Endothelial cell of umbilical vein (primary cell): ENCODE results near the gene PTPRD. TPM values are rescaled to one million over a fixed set of nuclear protein-coding genes. Genes with fewer than 3 reads are reported as not detected.

Experiments used
- BruUV-seq: library from RNA; stranded (reverse); fragments of 400-500 nt; replicated peaks from 2 replicates; lab custom pipeline; 2021; lab: Mats Ljungman, UMichigan
- CTCF ChIA-PET: fragments of 300-600, 350-600 bp; sonication (Branson Sonifier 250); formaldehyde crosslinking; loops from one replicate; lab custom pipeline; 2021; ENCODE audit warnings: antibody characterized with exemption, inconsistent platforms; lab: Charles Lee
- POLR2A ChIA-PET: fragments of 300-600, 350-600 bp; sonication (Branson Sonifier 250); formaldehyde crosslinking; loops from one replicate; lab custom pipeline; 2021; ENCODE audit warnings: antibody characterized with exemption, inconsistent platforms; lab: Charles Lee
- DNase-seq: peaks from one replicate; pipeline ENCODE4 v3.0.0-alpha.2; 2011; ENCODE audit warnings: low read depth, low spot score
- FAIRE-seq: peaks from 2 replicates; lab custom pipeline; 2011; peaks lifted over from hg19 to GRCh38; lab: Jason Lieb, UNC
- H2AFZ ChIP-seq: 2 replicates; pipeline ENCODE4 v1.6.0; 2012; ENCODE audit warnings: low read depth, low read length, control low read depth, inconsistent platforms
- H3K27ac ChIP-seq: 2 replicates; pipeline ENCODE4 v1.5.1; 2011; ENCODE audit warnings: low read depth, mild to moderate bottlenecking, control low read depth, low read length, moderate library complexity; ENCODE audit not compliant: insufficient read depth
- H3K27me3 ChIP-seq, 2 experiments: 2 replicates each; pipeline versions ENCODE4 v1.6.0 to v1.6.1; 2011; ENCODE audit warnings: low read length in 2 of 2, mixed read lengths in 1 of 2; ENCODE audit not compliant: control insufficient read depth in 2 of 2, insufficient read depth in 2 of 2
- H3K36me3 ChIP-seq, 2 experiments: 2 replicates in 1 of 2; 3 replicates in 1 of 2; pipeline ENCODE4 v1.5.1; 2011; ENCODE audit warnings: low read length in 2 of 2, mild to moderate bottlenecking in 1 of 2, moderate library complexity in 1 of 2; ENCODE audit not compliant: control insufficient read depth in 2 of 2, insufficient read depth in 2 of 2; ENCODE audit errors: extremely low read depth in 1 of 2
- H3K4me1 ChIP-seq: 3 replicates; pipeline ENCODE4 v1.5.1; 2011; ENCODE audit warnings: mild to moderate bottlenecking, low read length; ENCODE audit not compliant: control insufficient read depth, insufficient read depth; ENCODE audit errors: extremely low read depth
- H3K4me2 ChIP-seq: 2 replicates; pipeline ENCODE4 v1.6.1; 2011; ENCODE audit warnings: low read length, control low read depth, mixed read lengths; ENCODE audit not compliant: insufficient read depth
- H3K4me3 ChIP-seq, 3 experiments: fragments of 200-600 bp in 1 of 3; sonication (generic), shearing (Covaris generic) in 1 of 3; replicated peaks in 1 of 3; 2 replicates each; pipeline ENCODE4 v1.5.1; 2011 to 2016; ENCODE audit warnings: control low read depth in 3 of 3, low read length in 3 of 3, mild to moderate bottlenecking in 2 of 3, inconsistent platforms in 1 of 3, low read depth in 1 of 3, moderate library complexity in 1 of 3; ENCODE audit not compliant: insufficient read depth in 1 of 3
- H3K79me2 ChIP-seq: 2 replicates; pipeline ENCODE4 v1.6.0; 2012; ENCODE audit warnings: low read length, inconsistent platforms; ENCODE audit not compliant: control insufficient read depth, insufficient read depth
- H3K9ac ChIP-seq: replicated peaks from 2 replicates; pipeline ENCODE3; 2011; ENCODE audit warnings: low read length, control low read depth; ENCODE audit not compliant: insufficient read depth; ENCODE audit errors: extremely low read depth
- H3K9me1 ChIP-seq: replicated peaks from 3 replicates; pipeline ENCODE4 v1.6.0; 2011; ENCODE audit warnings: mild to moderate bottlenecking, low read length; ENCODE audit not compliant: control insufficient read depth, insufficient read depth; ENCODE audit errors: extremely low read depth
- H3K9me3 ChIP-seq: replicated peaks from 2 replicates; pipeline ENCODE4 v1.5.1; 2012; ENCODE audit warnings: low read length, inconsistent platforms; ENCODE audit not compliant: control insufficient read depth, insufficient read depth
- H4K20me1 ChIP-seq: replicated peaks from 2 replicates; pipeline ENCODE3; 2011; ENCODE audit warnings: mild to moderate bottlenecking, low read length; ENCODE audit not compliant: control insufficient read depth, insufficient read depth; ENCODE audit errors: extremely low read depth
- EZH2 ChIP-seq: IDR thresholded peaks from 2 replicates; pipeline ENCODE4 v1.6.1; 2012; ENCODE audit warnings: borderline replicate concordance, low read depth, mild to moderate bottlenecking, moderate library complexity, low read length, inconsistent platforms; ENCODE audit not compliant: severe bottlenecking
- FOS ChIP-seq: IDR thresholded peaks from 2 replicates; pipeline ENCODE4 v1.6.1; 2011; ENCODE audit warnings: mild to moderate bottlenecking, low read length, moderate library complexity, borderline replicate concordance; ENCODE audit not compliant: insufficient read depth
- GATA2 ChIP-seq: IDR thresholded peaks from 2 replicates; pipeline ENCODE4 v1.7.0; 2011; ENCODE audit warnings: low read depth, mild to moderate bottlenecking, moderate library complexity, mixed read lengths, low read length; ENCODE audit not compliant: insufficient read length, insufficient read depth
- JUN ChIP-seq: IDR thresholded peaks from 2 replicates; pipeline ENCODE4 v1.6.1; 2011; ENCODE audit warnings: borderline replicate concordance, low read depth; ENCODE audit not compliant: insufficient read length, insufficient read depth
- MYC ChIP-seq: IDR thresholded peaks from one replicate; pipeline ENCODE4 v1.6.1; 2011; ENCODE audit warnings: mild to moderate bottlenecking, low read depth, low read length
- POLR2A ChIP-seq: IDR thresholded peaks from 2 replicates; pipeline ENCODE4 v1.6.1; 2012; ENCODE audit warnings: low read depth, mild to moderate bottlenecking, control low read depth, low read length
- POLR2AphosphoS5 ChIP-seq: IDR thresholded peaks from 2 replicates; pipeline ENCODE4 v1.6.1; 2012; ENCODE audit warnings: low read depth, mild to moderate bottlenecking, control low read depth, low read length, moderate library complexity; ENCODE audit not compliant: insufficient read depth
- dilution Hi-C: fragments of 300-500 bp; cut with MboI; formaldehyde crosslinking; loops from one replicate; pipeline ENCODE4 v1.15.0; 2019; ENCODE audit warnings: low sequenced_read_pairs; ENCODE audit not compliant: extremely low pct_ligation_motif_present
- intact Hi-C: fragments of 100-400 bp; cut with micrococcal nuclease; formaldehyde crosslinking; loops from one replicate; pipeline ENCODE4 v1.10.0; 2022
- polyA plus RNA-seq, 4 experiments: library from polyadenylated mRNA; depleted of rRNA in 3 of 4; stranded (reverse) in 3 of 4; unstranded in 1 of 4; fragments of >200 nt; gene quantifications; 2 replicates each; pipeline versions ENCODE4 v1.2.1 to v1.2.3, GENCODE V29; 2011 to 2012; ENCODE audit warnings: missing spikeins in 1 of 4
- total RNA-seq: library from RNA; stranded (reverse); gene quantifications from 2 replicates; pipeline ENCODE4 v1.2.3, GENCODE V29; 2021
- TF ChIP-seq, protein P1 (sequence below), 2 donors: IDR thresholded peaks; 1 replicate in 1 of 2; 2 replicates in 1 of 2; pipeline ENCODE4 v1.5.1; 2011; ENCODE audit warnings: low read length in 2 of 2, mild to moderate bottlenecking in 2 of 2, moderate library complexity in 2 of 2, control low read depth in 1 of 2, inconsistent platforms in 1 of 2, low read depth in 1 of 2; ENCODE audit not compliant: insufficient read depth in 1 of 2; ENCODE audit errors: extremely low read depth in 1 of 2
- TF ChIP-seq, protein P2 (sequence below): IDR thresholded peaks from 2 replicates; pipeline ENCODE4 v1.6.1; 2011; ENCODE audit not compliant: insufficient read depth, insufficient read length

PTPRD gene
- total and polyA plus RNA-seq, 2 donors (not counting 3 experiments of a cell fraction or from before 2014, with no cell fraction given): 5.5 to 5.7 TPM

DNA sequence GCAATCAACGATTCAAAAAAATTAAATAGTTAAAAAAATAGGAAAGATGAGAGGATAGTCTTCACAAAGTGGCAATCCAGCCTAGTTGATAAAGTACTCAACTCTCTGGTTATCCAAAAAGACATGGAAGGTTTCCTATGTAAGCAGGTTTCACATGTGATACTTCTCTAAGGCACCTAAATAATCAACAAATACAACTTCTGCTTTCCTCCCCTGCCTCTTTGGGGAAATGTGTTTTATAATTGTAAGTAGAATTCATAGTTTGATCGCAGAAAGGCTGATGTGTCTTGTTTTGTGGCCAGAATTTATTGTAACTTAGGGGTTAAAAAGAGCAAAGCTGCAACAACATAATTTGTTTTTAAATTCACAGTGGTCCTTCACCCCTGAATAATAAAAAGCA is 1957.7 kb downstream of the PTPRD start:
- no TSS peak for BruUV-seq
- Histone ChIP-seq H4K20me1 (no peaks in the 10 kb centered on the region), H3K36me3 (no peaks in the 10 kb centered on the region), H3K27me3 (no peaks in the 10 kb centered on the region), H3K9me1 (no peaks in the 10 kb centered on the region), H2AFZ (no peak overlapping the region), H3K9ac (no peak overlapping the region), H3K9me3 (no peaks in the 10 kb centered on the region), H3K79me2 (no peaks in the 10 kb centered on the region), H3K4me2 (no peak overlapping the region), H3K4me3 (no peak overlapping the region), H3K27ac (no peak overlapping the region), H3K4me1 (no peaks in the 10 kb centered on the region)
- dilution Hi-C loops: no loop called here
- CTCF ChIA-PET: no interaction called here
- intact Hi-C loops: no loop called here
- TF ChIP-seq, protein P1, sequence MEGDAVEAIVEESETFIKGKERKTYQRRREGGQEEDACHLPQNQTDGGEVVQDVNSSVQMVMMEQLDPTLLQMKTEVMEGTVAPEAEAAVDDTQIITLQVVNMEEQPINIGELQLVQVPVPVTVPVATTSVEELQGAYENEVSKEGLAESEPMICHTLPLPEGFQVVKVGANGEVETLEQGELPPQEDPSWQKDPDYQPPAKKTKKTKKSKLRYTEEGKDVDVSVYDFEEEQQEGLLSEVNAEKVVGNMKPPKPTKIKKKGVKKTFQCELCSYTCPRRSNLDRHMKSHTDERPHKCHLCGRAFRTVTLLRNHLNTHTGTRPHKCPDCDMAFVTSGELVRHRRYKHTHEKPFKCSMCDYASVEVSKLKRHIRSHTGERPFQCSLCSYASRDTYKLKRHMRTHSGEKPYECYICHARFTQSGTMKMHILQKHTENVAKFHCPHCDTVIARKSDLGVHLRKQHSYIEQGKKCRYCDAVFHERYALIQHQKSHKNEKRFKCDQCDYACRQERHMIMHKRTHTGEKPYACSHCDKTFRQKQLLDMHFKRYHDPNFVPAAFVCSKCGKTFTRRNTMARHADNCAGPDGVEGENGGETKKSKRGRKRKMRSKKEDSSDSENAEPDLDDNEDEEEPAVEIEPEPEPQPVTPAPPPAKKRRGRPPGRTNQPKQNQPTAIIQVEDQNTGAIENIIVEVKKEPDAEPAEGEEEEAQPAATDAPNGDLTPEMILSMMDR (IDR thresholded peaks at IDR 0.05; ENCODE audit: extremely low read depth in 1 of 2, insufficient read depth in 1 of 2, low read depth in 1 of 2, low read length in 2 of 2): no peak
- TF ChIP-seq JUN (no peak), EZH2 (no peak), GATA2 (no peak), MYC (no peak), POLR2A (no peak), FOS (no peak), POLR2AphosphoS5 (no peak)
- TF ChIP-seq, protein P2, sequence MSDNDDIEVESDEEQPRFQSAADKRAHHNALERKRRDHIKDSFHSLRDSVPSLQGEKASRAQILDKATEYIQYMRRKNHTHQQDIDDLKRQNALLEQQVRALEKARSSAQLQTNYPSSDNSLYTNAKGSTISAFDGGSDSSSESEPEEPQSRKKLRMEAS: no peak
- FAIRE-seq: no peak
- POLR2A ChIA-PET: no interaction called here
- DNase-seq: no peak
